HS-27A (cell line): ENCODE data around the gene CYP2W1.

Experiments
- DNase-seq: peaks from one replicate; pipeline ENCODE4 v3.0.0-alpha.2; 2012; ENCODE audit warnings: low read depth, missing footprints

The CYP2W1 gene

GRCh38 chr7:966291-967069 is 16.5 kb upstream of the CYP2W1 start:
- no peak for DNase-seq

GRCh38 chr7:967361-968082 is 15.5 kb upstream of the CYP2W1 start:
- DNase-seq, result no peak

- DNase-seq, result no peak
Observed at GRCh38 chr7:968205-969105, 14.5 kb upstream of the CYP2W1 start.

GRCh38 chr7:969403-969802 is 13.6 kb upstream of the CYP2W1 start:
- DNase-seq, result no peak

GRCh38 chr7:970744-971143 is 12.2 kb upstream of the CYP2W1 start:
- DNase-seq, result no peak

- DNase-seq, result no peak
Observed at GRCh38 chr7:972110-972509, 10.9 kb upstream of the CYP2W1 start.

GRCh38 chr7:972676-973309 is 10.2 kb upstream of the CYP2W1 start:
- DNase-seq, result no peak

- no peak for DNase-seq
Observed at GRCh38 chr7:973312-973711, 9.7 kb upstream of the CYP2W1 start.

- DNase-seq, result no peak
Observed at GRCh38 chr7:974172-974571, 8.8 kb upstream of the CYP2W1 start.

GRCh38 chr7:974820-975681 is 7.9 kb upstream of the CYP2W1 start, which contains the start of gene COX19:
Gene COX19, minus strand, starts transcription at chr7:975549. Its CDS starts 40 bp downstream, at chr7:975509.
- DNase-seq, result no peak

- no peak for DNase-seq
Observed at GRCh38 chr7:975702-976473, 7.1 kb upstream of the CYP2W1 start.

- no peak for DNase-seq
Observed at GRCh38 chr7:976901-977325, 6.1 kb upstream of the CYP2W1 start.

GRCh38 chr7:977326-978048 is 5.5 kb upstream of the CYP2W1 start:
- no peak for DNase-seq

- DNase-seq, result no peak
Observed at GRCh38 chr7:978049-978346, 5.0 kb upstream of the CYP2W1 start.

- no peak for DNase-seq
Observed at GRCh38 chr7:978416-979091, 4.4 kb upstream of the CYP2W1 start.

GRCh38 chr7:979151-979550 is 3.8 kb upstream of the CYP2W1 start:
- no peak for DNase-seq

GRCh38 chr7:979886-980571 is 3.0 kb upstream of the CYP2W1 start:
- DNase-seq, result no peak

- DNase-seq, result no peak
Observed at GRCh38 chr7:981793-982510, 1.0 kb upstream of the CYP2W1 start.
